ENCODE measurements around the gene ADGRF3.
"Not testable (repeated sequence)": the region's sequence is repeated elsewhere in the genome, so short reads cannot be mapped to it uniquely, and the experiment has no call there.

ADGRF3 gene

GRCh38 chr2:26270373-26270772 lies 76.2 kb downstream of the ADGRF3 start:
- no peak for DNase-seq

GRCh38 chr2:26269571-26270158 lies 76.9 kb downstream of the ADGRF3 start:
- no peak for DNase-seq

GRCh38 chr2:26268670-26269385 lies 77.8 kb downstream of the ADGRF3 start:
- not testable (repeated sequence) for DNase-seq

GRCh38 chr2:26268213-26268612 lies 78.4 kb downstream of the ADGRF3 start:
- no peak for DNase-seq

GRCh38 chr2:26258836-26259235 lies 87.8 kb downstream of the ADGRF3 start:
- not testable (repeated sequence) for DNase-seq
